SU-DHL-6 (cell line): ENCODE results near the gene TCEAL1.
"Not testable (repeated sequence)": the region's sequence is repeated elsewhere in the genome, so short reads cannot be mapped to it uniquely, and the experiment has no call there.

Source experiments
- H2AFZ ChIP-seq: fragments of 200-600 bp; sonication (generic); 2 replicates; pipeline ENCODE4 v1.6.1; 2014; ENCODE audit warnings: low read depth, mild to moderate bottlenecking, moderate library complexity, mixed read lengths, antibody characterized with exemption, low read length; ENCODE audit not compliant: severe bottlenecking
- H3F3A ChIP-seq: fragments of 200-600 bp; shearing (Covaris generic); 2 replicates; pipeline ENCODE4 v1.6.0; 2016; ENCODE audit warnings: antibody characterized with exemption, mild to moderate bottlenecking; ENCODE audit not compliant: insufficient read depth
- H3K27ac ChIP-seq: fragments of 200-600 bp; sonication (generic); 2 replicates; pipeline ENCODE4 v1.5.1; 2016; ENCODE audit warnings: low read depth, mild to moderate bottlenecking, low read length, moderate library complexity, mixed read lengths
- H3K27me3 ChIP-seq: fragments of 200-600 bp; sonication (generic), shearing (Covaris generic); 2 replicates; pipeline ENCODE4 v1.6.0; 2014; ENCODE audit warnings: mild to moderate bottlenecking, low read length
- H3K36me3 ChIP-seq: fragments of 200-600 bp; sonication (generic); 2 replicates; pipeline ENCODE4 v1.6.1; 2014; ENCODE audit warnings: mild to moderate bottlenecking, low read length, mixed read lengths
- H3K4me2 ChIP-seq: fragments of 300-600, 200-600 bp; shearing (Covaris generic), sonication (generic); 2 replicates; pipeline ENCODE4 v1.6.0; 2014; ENCODE audit warnings: low read length, low read depth, mild to moderate bottlenecking; ENCODE audit not compliant: poor library complexity, severe bottlenecking
- H3K4me3 ChIP-seq: fragments of 200-600 bp; sonication (generic); 2 replicates; pipeline ENCODE4 v1.5.1; 2014; ENCODE audit warnings: antibody characterized with exemption, low read length, mild to moderate bottlenecking, mixed read lengths; ENCODE audit not compliant: insufficient read depth, poor library complexity, severe bottlenecking
- H3K79me2 ChIP-seq: fragments of 200-600 bp; sonication (generic); 2 replicates; pipeline ENCODE4 v1.6.1; 2014; ENCODE audit warnings: mild to moderate bottlenecking, low read length, moderate library complexity; ENCODE audit not compliant: insufficient read depth
- H3K9ac ChIP-seq: fragments of 200-600 bp; sonication (generic); 2 replicates; pipeline ENCODE4 v1.7.0; 2014; ENCODE audit warnings: mild to moderate bottlenecking, low read length
- H3K9me2 ChIP-seq: fragments of 200-600 bp; sonication (generic); replicated peaks from 2 replicates; pipeline ENCODE4 v1.6.1; 2014; ENCODE audit warnings: low read length; ENCODE audit not compliant: insufficient read depth
- H3K9me3 ChIP-seq: fragments of 200-600 bp; sonication (generic); 2 replicates; pipeline ENCODE4 v1.6.1; 2014; ENCODE audit warnings: low read length, mixed read lengths; ENCODE audit not compliant: insufficient read depth
- H4K20me1 ChIP-seq: fragments of 200-600 bp; sonication (generic); 2 replicates; pipeline ENCODE4 v1.6.1; 2014; ENCODE audit warnings: low read depth, mild to moderate bottlenecking, antibody characterized with exemption, low read length, moderate library complexity, mixed read lengths
- CTCF ChIP-seq: fragments of 200-600 bp; sonication (generic); IDR thresholded peaks from one replicate; pipeline ENCODE4 v1.5.1; 2017; ENCODE audit warnings: antibody characterized with exemption, mild to moderate bottlenecking, low read length, moderate library complexity; ENCODE audit not compliant: insufficient read depth, poor library complexity, severe bottlenecking
- EZH2phosphoT487 ChIP-seq: fragments of 200-600 bp; sonication (generic), shearing (Covaris generic); conservative IDR thresholded peaks from 2 replicates; pipeline ENCODE4 v1.6.1; 2018; ENCODE audit warnings: mild to moderate bottlenecking, antibody characterized with exemption, low read length, moderate library complexity, mixed read lengths

Gene TCEAL1

GRCh38 chrX:103635436-103635835 is 6.7 kb downstream of the TCEAL1 start:
- Histone ChIP-seq H3K9ac (no peak overlapping the region), H3K27me3 (no peaks in the 10 kb centered on the region), H3K36me3 (no peaks in the 10 kb centered on the region), H3F3A (no peaks in the 10 kb centered on the region), H3K79me2 (no peaks in the 10 kb centered on the region), H3K4me2 (no peak overlapping the region), H3K4me3 (no peak overlapping the region), H4K20me1 (no peaks in the 10 kb centered on the region), H3K27ac (no peak overlapping the region), H3K9me2 (no peaks in the 10 kb centered on the region), H2AFZ (no peak overlapping the region), H3K9me3 (no peaks in the 10 kb centered on the region)
- TF ChIP-seq EZH2phosphoT487 (no peak), CTCF (no peak)

- H3K79me2 ChIP-seq, result no peaks in the 10 kb centered on the region
- H3K9me2 ChIP-seq, result no peaks in the 10 kb centered on the region
- no peak overlapping the region for H3K27ac ChIP-seq
- H2AFZ ChIP-seq, result no peak overlapping the region
- H4K20me1 ChIP-seq, result no peaks in the 10 kb centered on the region
- H3K4me2 ChIP-seq, result no peak overlapping the region
- H3K36me3 ChIP-seq, result no peaks in the 10 kb centered on the region
- H3F3A ChIP-seq, result no peaks in the 10 kb centered on the region
- H3K4me3 ChIP-seq, result no peak overlapping the region
- no peak overlapping the region for H3K9ac ChIP-seq
- TF ChIP-seq EZH2phosphoT487 (no peak), CTCF (no peak)
- no peaks in the 10 kb centered on the region for H3K9me3 ChIP-seq
- H3K27me3 ChIP-seq, result no peaks in the 10 kb centered on the region
Measured at GRCh38 chrX:103637604-103638338, 9.0 kb downstream of the TCEAL1 start.

GRCh38 chrX:103638479-103639346 is 9.9 kb downstream of the TCEAL1 start:
- not testable (repeated sequence) for H3K27ac ChIP-seq, H3K9me3 ChIP-seq

More at GRCh38 chrX:103638479-103639346, 9.9 kb downstream of the TCEAL1 start:
- H3K4me2 ChIP-seq, H3K27me3 ChIP-seq, H3K79me2 ChIP-seq, H3K36me3 ChIP-seq, H3K9ac ChIP-seq, H3F3A ChIP-seq, H3K4me3 ChIP-seq, H2AFZ ChIP-seq, H4K20me1 ChIP-seq, H3K9me2 ChIP-seq: not testable (repeated sequence)
